GM12878 (cell line): ENCODE results near the gene COL26A1.

ENCODE experiments used
- BRCA1 ChIP-seq: IDR thresholded peaks from 2 replicates; pipeline ENCODE4 v1.6.1; 2011; ENCODE audit warnings: low read depth, low read length, improper control_type of control experiment
- CBFB ChIP-seq: IDR thresholded peaks from 2 replicates; pipeline ENCODE4 v1.6.1; 2016; ENCODE audit warnings: antibody characterized with exemption, low read depth
- EP300 ChIP-seq, 2 experiments: fragments of 150-350 bp in 1 of 2; IDR thresholded peaks; 2 replicates each; pipeline ENCODE4 v1.6.1; 2011 to 2012; ENCODE audit warnings: low read depth in 2 of 2, low read length in 2 of 2, borderline replicate concordance in 1 of 2, improper control_type of control experiment in 1 of 2, inconsistent platforms in 1 of 2; ENCODE audit not compliant: control insufficient read depth in 1 of 2
- KDM1A ChIP-seq: fragments of 200-600 bp; sonication (generic); IDR thresholded peaks from 2 replicates; pipeline ENCODE4 v1.6.1; 2016; ENCODE audit warnings: borderline replicate concordance
- PAX5 ChIP-seq: IDR thresholded peaks from 2 replicates; pipeline ENCODE4 v1.6.1; 2011; ENCODE audit warnings: low read depth, low read length, borderline replicate concordance
- POLR2A ChIP-seq: IDR thresholded peaks from 2 replicates; pipeline ENCODE4 v1.6.1; 2011; ENCODE audit warnings: low read depth, mild to moderate bottlenecking, low read length
- POLR2AphosphoS5 ChIP-seq: IDR thresholded peaks from 2 replicates; pipeline ENCODE4 v1.6.1; 2011; ENCODE audit warnings: mild to moderate bottlenecking, low read length, inconsistent platforms
- RAD51 ChIP-seq: fragments of 450-650 bp; IDR thresholded peaks from 2 replicates; pipeline ENCODE4 v1.6.1; 2016; ENCODE audit warnings: moderate library complexity, mild to moderate bottlenecking, inconsistent platforms
- SREBF1 ChIP-seq: IDR thresholded peaks from 2 replicates; pipeline ENCODE4 v1.6.1; 2012; ENCODE audit warnings: mild to moderate bottlenecking, low read length
- TCF12 ChIP-seq: IDR thresholded peaks from 2 replicates; pipeline ENCODE4 v1.6.1; 2011; ENCODE audit warnings: low read depth, mild to moderate bottlenecking, low read length
- USF2 ChIP-seq: IDR thresholded peaks from 2 replicates; pipeline ENCODE4 v1.6.1; 2011; ENCODE audit warnings: low read depth, low read length, improper control_type of control experiment, borderline replicate concordance
- YBX1 ChIP-seq: fragments of 450-650 bp; IDR thresholded peaks from 2 replicates; pipeline ENCODE4 v1.6.1; 2016; ENCODE audit warnings: antibody characterized with exemption
- TF ChIP-seq, protein P1 (sequence below), 3 experiments: IDR thresholded peaks in 2 of 3; conservative IDR thresholded peaks in 1 of 3; 2 replicates each; pipeline ENCODE4 v1.5.1; 2011; ENCODE audit warnings: low read depth in 3 of 3, low read length in 3 of 3, mild to moderate bottlenecking in 3 of 3, control low read depth in 2 of 3, moderate library complexity in 2 of 3, inconsistent platforms in 1 of 3, mixed read lengths in 1 of 3; ENCODE audit not compliant: control insufficient read depth in 2 of 3, insufficient read depth in 1 of 3; ENCODE audit errors: extremely low read depth in 1 of 3

DNA sequence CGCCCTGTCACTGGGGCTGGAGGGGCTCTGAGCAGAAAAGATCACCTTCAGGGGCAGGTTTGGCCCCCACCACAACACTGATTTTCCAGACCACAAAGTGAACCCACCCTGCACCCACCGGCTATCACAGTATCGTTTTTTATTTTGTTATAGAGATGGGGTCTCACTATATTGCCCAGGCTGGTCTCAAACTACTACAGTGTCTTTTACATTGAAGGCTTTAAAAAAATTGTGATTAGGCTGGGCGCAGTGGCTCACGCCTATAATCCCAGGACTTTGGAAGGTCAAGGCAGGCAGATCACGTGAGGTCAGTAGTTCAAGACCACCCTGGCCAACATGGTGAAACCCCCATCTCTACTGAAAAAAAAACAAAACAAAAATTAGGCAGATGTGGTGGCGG, 125.1 kb downstream of the COL26A1 start:
- TF ChIP-seq PAX5 (no peak), BRCA1 (no peak), POLR2A (no peak), KDM1A (no peak), YBX1 (no peak), RAD51 (no peak), TCF12 (no peak), POLR2AphosphoS5 (no peak), EP300 (IDR thresholded peaks at IDR 0.05; ENCODE audit: borderline replicate concordance in 1 of 2, control insufficient read depth in 1 of 2, low read depth in 2 of 2, low read length in 2 of 2) (no peak), SREBF1 (no peak), USF2 (no peak), CBFB (no peak)
- TF ChIP-seq, protein P1, sequence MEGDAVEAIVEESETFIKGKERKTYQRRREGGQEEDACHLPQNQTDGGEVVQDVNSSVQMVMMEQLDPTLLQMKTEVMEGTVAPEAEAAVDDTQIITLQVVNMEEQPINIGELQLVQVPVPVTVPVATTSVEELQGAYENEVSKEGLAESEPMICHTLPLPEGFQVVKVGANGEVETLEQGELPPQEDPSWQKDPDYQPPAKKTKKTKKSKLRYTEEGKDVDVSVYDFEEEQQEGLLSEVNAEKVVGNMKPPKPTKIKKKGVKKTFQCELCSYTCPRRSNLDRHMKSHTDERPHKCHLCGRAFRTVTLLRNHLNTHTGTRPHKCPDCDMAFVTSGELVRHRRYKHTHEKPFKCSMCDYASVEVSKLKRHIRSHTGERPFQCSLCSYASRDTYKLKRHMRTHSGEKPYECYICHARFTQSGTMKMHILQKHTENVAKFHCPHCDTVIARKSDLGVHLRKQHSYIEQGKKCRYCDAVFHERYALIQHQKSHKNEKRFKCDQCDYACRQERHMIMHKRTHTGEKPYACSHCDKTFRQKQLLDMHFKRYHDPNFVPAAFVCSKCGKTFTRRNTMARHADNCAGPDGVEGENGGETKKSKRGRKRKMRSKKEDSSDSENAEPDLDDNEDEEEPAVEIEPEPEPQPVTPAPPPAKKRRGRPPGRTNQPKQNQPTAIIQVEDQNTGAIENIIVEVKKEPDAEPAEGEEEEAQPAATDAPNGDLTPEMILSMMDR (IDR thresholded peaks at IDR 0.05 in 2 of 3, conservative IDR thresholded peaks at IDR 0.05 in 1 of 3; ENCODE audit: control insufficient read depth in 2 of 3, extremely low read depth in 1 of 3, insufficient read depth in 1 of 3, low read depth in 3 of 3, low read length in 3 of 3): no peak
